ENCODE data around the gene GADD45G.
A peak's percentile ranks its signal among the peaks of the same experiment; 100 is the strongest.

Gene GADD45G

GRCh38 chr9:89621676-89622075 lies 16.9 kb downstream of the GADD45G start:
- TF ChIP-seq CTCF (IDR thresholded peaks at IDR 0.05; ENCODE audit: low read depth, low read length), result no peak
- H3K36me3 ChIP-seq, result no peaks in the 10 kb centered on the region
- DNase-seq, result no peak

GRCh38 chr9:89622933-89623861 lies 18.4 kb downstream of the GADD45G start:
- peak overlapping the region; percentile 84 for H3K27ac ChIP-seq
- DNase-seq, result peak; percentile 89
- no peaks in the 10 kb centered on the region for H3K27me3 ChIP-seq (ENCODE audit: insufficient read depth, low read depth, severe bottlenecking)
- no peak overlapping the region for H3K4me3 ChIP-seq (ENCODE audit: low read depth, low read length)
- H3K9me3 ChIP-seq (ENCODE audit: severe bottlenecking), result no peaks in the 10 kb centered on the region
- TF ChIP-seq CTCF (IDR thresholded peaks at IDR 0.05; ENCODE audit: low read depth, low read length), result no peak
- H3K36me3 ChIP-seq, result no peaks in the 10 kb centered on the region

More at GRCh38 chr9:89621676-89622075, 16.9 kb downstream of the GADD45G start:
- no peak overlapping the region for H3K4me3 ChIP-seq (ENCODE audit: low read depth, low read length)
- no peaks in the 10 kb centered on the region for H3K27me3 ChIP-seq (ENCODE audit: insufficient read depth, low read depth, severe bottlenecking)
- H3K9me3 ChIP-seq (ENCODE audit: severe bottlenecking), result no peaks in the 10 kb centered on the region
- H3K27ac ChIP-seq, result no peak overlapping the region

- no peak for DNase-seq
- peak overlapping the region; percentile 84 for H3K27ac ChIP-seq
Measured at GRCh38 chr9:89623925-89624420, 19.2 kb downstream of the GADD45G start.

GRCh38 chr9:89625721-89626687 lies 21.2 kb downstream of the GADD45G start:
- H3K4me3 ChIP-seq (ENCODE audit: low read depth, low read length), result no peak overlapping the region
- no peaks in the 10 kb centered on the region for H3K9me3 ChIP-seq (ENCODE audit: severe bottlenecking)
- no peaks in the 10 kb centered on the region for H3K27me3 ChIP-seq (ENCODE audit: insufficient read depth, low read depth, severe bottlenecking)
- H3K36me3 ChIP-seq, result no peaks in the 10 kb centered on the region
- no peak overlapping the region for H3K27ac ChIP-seq
- TF ChIP-seq CTCF (IDR thresholded peaks at IDR 0.05; ENCODE audit: low read depth, low read length), result no peak
- no peak for DNase-seq

More at GRCh38 chr9:89623925-89624420, 19.2 kb downstream of the GADD45G start:
- H3K9me3 ChIP-seq (ENCODE audit: severe bottlenecking), result no peaks in the 10 kb centered on the region
- TF ChIP-seq CTCF (IDR thresholded peaks at IDR 0.05; ENCODE audit: low read depth, low read length), result no peak
- no peak overlapping the region for H3K4me3 ChIP-seq (ENCODE audit: low read depth, low read length)
- no peaks in the 10 kb centered on the region for H3K36me3 ChIP-seq
- no peaks in the 10 kb centered on the region for H3K27me3 ChIP-seq (ENCODE audit: insufficient read depth, low read depth, severe bottlenecking)

GRCh38 chr9:89626741-89627265 lies 22.0 kb downstream of the GADD45G start:
- DNase-seq, result no peak
- no peak overlapping the region for H3K27ac ChIP-seq
- TF ChIP-seq CTCF (IDR thresholded peaks at IDR 0.05; ENCODE audit: low read depth, low read length), result no peak
- no peaks in the 10 kb centered on the region for H3K27me3 ChIP-seq (ENCODE audit: insufficient read depth, low read depth, severe bottlenecking)
- H3K36me3 ChIP-seq, result no peaks in the 10 kb centered on the region
- H3K4me3 ChIP-seq (ENCODE audit: low read depth, low read length), result no peak overlapping the region
- no peaks in the 10 kb centered on the region for H3K9me3 ChIP-seq (ENCODE audit: severe bottlenecking)

Measured in WERI-Rb-1 (cell line).